Measurements from ENCODE around the gene RNF141. TPM values are rescaled to one million over a fixed set of nuclear protein-coding genes. Genes with fewer than 3 reads are reported as not detected.

Gene RNF141
- total and polyA plus RNA-seq, 2 of the 13 experiments (the other 11 are each of a cell fraction or from before 2014, with no cell fraction given), result 9.3 to 22.4 TPM

DNA sequence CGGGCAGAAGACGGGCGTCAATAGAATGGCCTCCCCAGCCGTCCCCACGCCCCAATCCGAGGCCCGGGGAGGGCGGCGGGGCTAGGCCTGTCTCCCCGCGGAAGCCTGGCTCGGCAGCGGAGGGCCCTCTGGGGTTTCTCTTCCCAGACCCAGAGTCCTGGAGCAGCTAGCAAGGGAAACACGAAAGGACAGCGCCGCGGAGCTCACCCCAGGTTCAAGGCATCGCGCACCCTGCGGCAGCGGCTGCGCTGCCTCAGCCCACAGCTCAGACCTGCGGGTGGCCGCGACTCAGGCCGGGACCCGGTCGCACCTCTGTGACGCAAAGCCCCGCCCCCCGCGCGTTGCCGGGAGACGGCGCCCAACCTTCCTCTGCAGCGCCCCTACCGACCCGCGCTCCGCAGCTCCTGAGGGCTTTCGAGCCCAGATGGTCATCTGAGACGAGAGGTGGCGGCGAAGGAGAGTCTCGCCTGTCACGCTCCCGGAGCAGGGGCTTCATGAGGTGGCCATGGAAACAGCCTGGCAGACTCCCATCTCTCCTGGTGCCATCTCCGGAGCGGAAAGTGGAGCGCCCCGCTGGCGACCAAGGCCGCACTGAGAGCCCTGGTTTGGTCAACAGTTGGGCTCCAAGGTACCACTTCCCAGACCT is at the start of gene RNF141 (continued):
- TF ChIP-seq ZBTB46 (CRISPR knock-in tag; IDR thresholded peaks at IDR 0.05; ENCODE audit: borderline replicate concordance) (no peak), E2F2 (CRISPR knock-in tag; IDR thresholded peaks at IDR 0.05; ENCODE audit: borderline replicate concordance) (no peak), ZEB1 (IDR thresholded peaks at IDR 0.05; ENCODE audit: insufficient replicate concordance, low read depth) (no peak), KLF9 (CRISPR knock-in tag; IDR thresholded peaks at IDR 0.05; ENCODE audit: low read depth) (0 out of 2 replicates have a peak, but pooled peaks have one; percentile 58), ZNF432 (CRISPR knock-in tag; IDR thresholded peaks at IDR 0.05; ENCODE audit: borderline replicate concordance) (no peak), RNF2 (conservative IDR thresholded peaks at IDR 0.05; ENCODE audit: low read depth) (no peak), ARID2 (CRISPR knock-in tag; IDR thresholded peaks at IDR 0.05; ENCODE audit: borderline replicate concordance) (no peak), KAT8 (CRISPR knock-in tag; IDR thresholded peaks at IDR 0.05) (peak; percentile 97), PRPF4 (IDR thresholded peaks at IDR 0.05; ENCODE audit: low read depth, low read length, poor library complexity, severe bottlenecking) (no peak), ZNF17 (CRISPR knock-in tag; IDR thresholded peaks at IDR 0.05) (no peak), SRSF1 (optimal IDR thresholded peaks at IDR 0.05; ENCODE audit: low read depth, low read length) (peak; percentile 85), ZFP82 (CRISPR knock-in tag; IDR thresholded peaks at IDR 0.05; ENCODE audit: borderline replicate concordance) (no peak), MTF2 (CRISPR knock-in tag; IDR thresholded peaks at IDR 0.05; ENCODE audit: borderline replicate concordance) (peak; percentile 90), SOX13 (IDR thresholded peaks at IDR 0.05) (no peak), SOX13 (CRISPR knock-in tag; conservative IDR thresholded peaks at IDR 0.05 in 1 of 2, IDR thresholded peaks at IDR 0.05 in 1 of 2) (peak in 1 of 2 experiments; percentile 41; a peak in 1 of 4 replicates), KDM5B (CRISPR knock-in tag; IDR thresholded peaks at IDR 0.05; ENCODE audit: borderline replicate concordance) (peak; percentile 93), IRX3 (CRISPR knock-in tag; IDR thresholded peaks at IDR 0.05; ENCODE audit: borderline replicate concordance, low read depth) (no peak), PITX1 (CRISPR knock-in tag; IDR thresholded peaks at IDR 0.05) (peak; percentile 39; the same call in 1 of the 2 replicates), ZBTB38 (CRISPR knock-in tag; IDR thresholded peaks at IDR 0.05) (peak; percentile 80; the same call in 1 of the 2 replicates), TCF7 (IDR thresholded peaks at IDR 0.05; ENCODE audit: low read depth) (no peak), ZNF205 (CRISPR knock-in tag; IDR thresholded peaks at IDR 0.05) (0 out of 2 replicates have a peak, but pooled peaks have one; percentile 35)
- TF ChIP-seq, protein P1, sequence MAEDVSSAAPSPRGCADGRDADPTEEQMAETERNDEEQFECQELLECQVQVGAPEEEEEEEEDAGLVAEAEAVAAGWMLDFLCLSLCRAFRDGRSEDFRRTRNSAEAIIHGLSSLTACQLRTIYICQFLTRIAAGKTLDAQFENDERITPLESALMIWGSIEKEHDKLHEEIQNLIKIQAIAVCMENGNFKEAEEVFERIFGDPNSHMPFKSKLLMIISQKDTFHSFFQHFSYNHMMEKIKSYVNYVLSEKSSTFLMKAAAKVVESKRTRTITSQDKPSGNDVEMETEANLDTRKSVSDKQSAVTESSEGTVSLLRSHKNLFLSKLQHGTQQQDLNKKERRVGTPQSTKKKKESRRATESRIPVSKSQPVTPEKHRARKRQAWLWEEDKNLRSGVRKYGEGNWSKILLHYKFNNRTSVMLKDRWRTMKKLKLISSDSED (CRISPR knock-in tag; IDR thresholded peaks at IDR 0.05), result no peak
- TF ChIP-seq, protein P2, sequence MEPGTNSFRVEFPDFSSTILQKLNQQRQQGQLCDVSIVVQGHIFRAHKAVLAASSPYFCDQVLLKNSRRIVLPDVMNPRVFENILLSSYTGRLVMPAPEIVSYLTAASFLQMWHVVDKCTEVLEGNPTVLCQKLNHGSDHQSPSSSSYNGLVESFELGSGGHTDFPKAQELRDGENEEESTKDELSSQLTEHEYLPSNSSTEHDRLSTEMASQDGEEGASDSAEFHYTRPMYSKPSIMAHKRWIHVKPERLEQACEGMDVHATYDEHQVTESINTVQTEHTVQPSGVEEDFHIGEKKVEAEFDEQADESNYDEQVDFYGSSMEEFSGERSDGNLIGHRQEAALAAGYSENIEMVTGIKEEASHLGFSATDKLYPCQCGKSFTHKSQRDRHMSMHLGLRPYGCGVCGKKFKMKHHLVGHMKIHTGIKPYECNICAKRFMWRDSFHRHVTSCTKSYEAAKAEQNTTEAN (CRISPR knock-in tag; conservative IDR thresholded peaks at IDR 0.05), result 0 out of 2 replicates have a peak, but pooled peaks have one; percentile 7
